ENCODE data around the gene GRIA3.

GRIA3 gene

DNA sequence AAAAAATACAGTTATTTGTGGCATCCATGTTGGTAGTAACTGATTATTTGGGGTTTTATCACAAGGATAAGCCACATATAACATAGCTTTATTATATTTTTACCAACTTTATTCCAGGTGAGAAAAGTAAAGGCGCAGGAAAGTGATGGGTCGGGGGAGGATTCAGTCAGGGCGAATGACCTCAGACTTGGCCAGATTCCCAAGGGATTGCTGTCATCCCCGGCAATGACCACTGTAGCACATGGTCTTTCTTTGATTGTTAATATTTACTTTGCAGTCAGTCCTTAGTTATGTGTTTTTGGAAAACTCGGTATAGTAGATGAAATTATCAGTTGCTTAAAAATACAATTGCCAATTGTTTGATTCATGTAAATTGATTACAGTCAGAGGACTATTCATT is 17.6 kb downstream of the GRIA3 start:
- H3K4me3 ChIP-seq (ENCODE audit: low read depth in 1 of 2, low read length in 2 of 2) = no peak overlapping the region
- no peaks in the 10 kb centered on the region for H3K27me3 ChIP-seq (ENCODE audit: control insufficient read depth in 1 of 2, insufficient read depth in 2 of 2, low read length in 2 of 2)
- H3K9me3 ChIP-seq (ENCODE audit: low read length) = no peaks in the 10 kb centered on the region
- H3K9ac ChIP-seq (ENCODE audit: low read length) = no peak overlapping the region
- H3K36me3 ChIP-seq (ENCODE audit: insufficient read depth, low read length) = no peaks in the 10 kb centered on the region
- H3K27ac ChIP-seq (ENCODE audit: low read depth, low read length) = no peak overlapping the region
- H3K4me1 ChIP-seq (ENCODE audit: insufficient read depth, low read length) = no peaks in the 10 kb centered on the region

DNA sequence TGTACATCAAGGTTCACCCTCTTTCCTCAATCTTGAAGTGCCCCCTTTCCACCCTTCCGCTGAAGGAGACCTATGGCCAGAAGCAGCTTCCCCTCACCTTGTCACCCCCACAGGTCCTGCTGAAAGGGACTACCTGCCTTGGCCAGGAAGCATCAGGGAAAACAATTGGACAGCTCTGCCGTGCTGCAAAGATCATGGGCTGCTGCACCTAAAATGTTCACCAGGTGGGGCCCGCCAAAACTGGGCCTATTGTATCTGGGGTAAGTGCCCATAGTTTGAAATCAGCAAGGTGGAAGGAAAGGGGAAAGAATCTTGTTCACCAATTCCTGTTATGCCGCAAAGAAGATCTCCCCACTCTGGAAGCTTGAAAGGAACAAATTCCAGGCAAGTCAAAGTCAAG is 18.4 kb downstream of the GRIA3 start:
- Histone ChIP-seq H3K36me3 (ENCODE audit: insufficient read depth, low read length) (no peaks in the 10 kb centered on the region), H3K27ac (ENCODE audit: low read depth, low read length) (no peak overlapping the region)

DNA sequence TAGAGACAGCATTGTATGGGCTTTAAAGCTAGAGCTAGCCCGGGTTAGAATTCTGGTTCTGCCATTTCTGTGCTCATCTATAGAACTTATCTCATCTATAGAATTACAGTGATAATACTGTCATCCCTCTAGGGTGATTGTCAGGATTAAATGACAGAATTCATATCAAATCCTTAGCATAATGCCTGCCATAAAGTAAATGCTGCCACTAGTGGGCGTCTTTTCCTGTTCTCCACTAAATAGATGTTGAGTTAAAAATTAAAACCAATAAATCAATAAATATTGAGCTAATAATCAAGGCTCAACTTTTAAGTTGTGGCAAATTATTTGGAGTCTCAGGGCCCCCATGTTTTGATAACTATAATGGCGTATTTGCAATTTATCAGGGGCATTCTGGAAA is 19.7 kb downstream of the GRIA3 start:
- Histone ChIP-seq H3K27me3 (ENCODE audit: control insufficient read depth in 1 of 2, insufficient read depth in 2 of 2, low read length in 2 of 2) (no peaks in the 10 kb centered on the region), H3K4me1 (ENCODE audit: insufficient read depth, low read length) (no peaks in the 10 kb centered on the region), H3K27ac (ENCODE audit: low read depth, low read length) (no peak overlapping the region), H3K9ac (ENCODE audit: low read length) (no peak overlapping the region), H3K9me3 (ENCODE audit: low read length) (no peaks in the 10 kb centered on the region), H3K36me3 (ENCODE audit: insufficient read depth, low read length) (no peaks in the 10 kb centered on the region), H3K4me3 (ENCODE audit: low read depth in 1 of 2, low read length in 2 of 2) (no peak overlapping the region)

More for the DNA sequence above, 18.4 kb downstream of the GRIA3 start:
- Histone ChIP-seq H3K27me3 (ENCODE audit: control insufficient read depth in 1 of 2, insufficient read depth in 2 of 2, low read length in 2 of 2) (no peaks in the 10 kb centered on the region), H3K4me3 (ENCODE audit: low read depth in 1 of 2, low read length in 2 of 2) (no peak overlapping the region), H3K9me3 (ENCODE audit: low read length) (no peaks in the 10 kb centered on the region), H3K4me1 (ENCODE audit: insufficient read depth, low read length) (no peaks in the 10 kb centered on the region), H3K9ac (ENCODE audit: low read length) (no peak overlapping the region)

DNA sequence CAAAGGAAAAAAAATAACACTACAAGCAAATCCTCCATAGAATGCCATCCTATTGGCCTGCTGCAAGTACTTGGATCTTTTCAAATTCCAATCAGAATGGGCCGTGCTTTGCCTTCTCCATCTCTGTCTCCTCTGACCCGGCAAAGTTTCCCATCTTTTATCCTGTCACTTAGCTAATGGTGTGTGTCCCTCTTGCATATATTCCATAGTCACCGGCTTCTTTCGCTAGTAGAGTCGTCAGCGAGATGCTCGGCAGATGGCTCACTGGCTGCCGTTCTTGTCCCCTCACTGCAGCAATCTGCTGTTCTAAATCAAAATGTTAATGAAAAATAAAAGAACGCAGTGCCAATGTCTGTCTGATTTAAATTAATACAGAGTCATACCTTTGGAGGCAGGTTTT is 22.1 kb downstream of the GRIA3 start:
- H3K9ac ChIP-seq (ENCODE audit: low read length) = no peak overlapping the region
- no peak overlapping the region for H3K4me3 ChIP-seq (ENCODE audit: low read depth in 1 of 2, low read length in 2 of 2)
- no peaks in the 10 kb centered on the region for H3K4me1 ChIP-seq (ENCODE audit: insufficient read depth, low read length)
- H3K9me3 ChIP-seq (ENCODE audit: low read length) = no peaks in the 10 kb centered on the region
- no peaks in the 10 kb centered on the region for H3K27me3 ChIP-seq (ENCODE audit: control insufficient read depth in 1 of 2, insufficient read depth in 2 of 2, low read length in 2 of 2)
- H3K27ac ChIP-seq (ENCODE audit: low read depth, low read length) = no peak overlapping the region
- H3K36me3 ChIP-seq (ENCODE audit: insufficient read depth, low read length) = no peaks in the 10 kb centered on the region

DNA sequence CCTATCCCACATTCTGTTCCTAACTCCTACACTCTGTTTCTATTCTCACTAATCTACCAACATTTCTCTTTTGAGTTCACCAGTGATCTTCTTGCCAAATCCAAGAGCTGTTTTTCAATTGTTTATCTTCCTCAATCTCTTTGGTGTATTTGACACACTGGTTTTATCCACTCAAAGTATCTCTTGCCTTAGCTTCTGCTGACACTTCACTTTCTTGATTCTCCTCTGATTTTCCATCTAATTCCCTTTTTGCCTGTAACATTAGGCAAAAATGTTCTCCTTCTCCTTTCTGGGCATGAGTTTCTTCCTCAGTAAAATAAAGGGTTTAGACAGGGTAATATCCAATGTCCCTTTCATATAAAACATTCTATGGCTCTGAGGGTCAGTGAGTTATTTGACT is 26.2 kb downstream of the GRIA3 start:
- Histone ChIP-seq H3K9me3 (ENCODE audit: low read length) (no peaks in the 10 kb centered on the region), H3K9ac (ENCODE audit: low read length) (no peak overlapping the region), H3K4me3 (ENCODE audit: low read depth in 1 of 2, low read length in 2 of 2) (no peak overlapping the region), H3K27me3 (ENCODE audit: control insufficient read depth in 1 of 2, insufficient read depth in 2 of 2, low read length in 2 of 2) (no peaks in the 10 kb centered on the region), H3K27ac (ENCODE audit: low read depth, low read length) (no peak overlapping the region), H3K4me1 (ENCODE audit: insufficient read depth, low read length) (no peaks in the 10 kb centered on the region), H3K36me3 (ENCODE audit: insufficient read depth, low read length) (no peaks in the 10 kb centered on the region)

DNA sequence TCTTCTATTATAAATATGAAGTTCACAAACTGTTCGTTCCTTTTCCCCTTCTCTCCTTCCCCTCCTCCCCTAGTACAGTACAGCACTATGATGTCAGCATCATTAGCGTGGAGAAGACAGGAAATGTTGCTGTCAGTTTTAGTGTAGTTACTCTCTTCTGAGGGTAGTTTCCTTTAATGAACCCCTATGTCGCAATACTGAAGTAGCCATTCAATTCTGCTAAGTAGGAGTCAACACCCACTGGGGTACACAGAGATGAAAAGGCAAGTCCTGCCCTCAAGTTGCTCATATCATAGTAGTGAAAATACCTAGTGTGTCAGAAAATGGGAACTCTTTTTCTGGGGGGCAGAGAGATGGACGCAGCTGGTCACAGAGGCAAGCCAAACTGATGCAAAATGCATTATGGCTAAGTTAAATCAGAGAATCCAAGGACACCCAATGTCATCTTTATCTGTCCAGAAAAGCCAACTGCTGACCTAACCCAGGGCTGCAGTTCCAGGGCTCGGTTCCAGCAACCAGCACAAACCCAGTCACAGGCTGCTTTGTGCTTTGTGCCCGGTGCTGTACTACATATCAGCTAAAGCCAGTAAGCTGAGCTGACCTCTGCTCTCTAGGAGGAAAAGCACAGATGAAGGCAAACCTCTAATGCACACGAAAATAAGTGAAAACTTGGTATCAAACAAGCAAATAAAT is 31.5 kb downstream of the GRIA3 start:
- H3K9ac ChIP-seq (ENCODE audit: low read length) = no peak overlapping the region
- no peaks in the 10 kb centered on the region for H3K4me1 ChIP-seq (ENCODE audit: insufficient read depth, low read length)
- H3K36me3 ChIP-seq (ENCODE audit: insufficient read depth, low read length) = no peaks in the 10 kb centered on the region
- no peak overlapping the region for H3K4me3 ChIP-seq (ENCODE audit: low read depth in 1 of 2, low read length in 2 of 2)
- H3K27ac ChIP-seq (ENCODE audit: low read depth, low read length) = no peak overlapping the region
- H3K27me3 ChIP-seq (ENCODE audit: control insufficient read depth in 1 of 2, insufficient read depth in 2 of 2, low read length in 2 of 2) = no peaks in the 10 kb centered on the region
- H3K9me3 ChIP-seq (ENCODE audit: low read length) = no peaks in the 10 kb centered on the region

DNA sequence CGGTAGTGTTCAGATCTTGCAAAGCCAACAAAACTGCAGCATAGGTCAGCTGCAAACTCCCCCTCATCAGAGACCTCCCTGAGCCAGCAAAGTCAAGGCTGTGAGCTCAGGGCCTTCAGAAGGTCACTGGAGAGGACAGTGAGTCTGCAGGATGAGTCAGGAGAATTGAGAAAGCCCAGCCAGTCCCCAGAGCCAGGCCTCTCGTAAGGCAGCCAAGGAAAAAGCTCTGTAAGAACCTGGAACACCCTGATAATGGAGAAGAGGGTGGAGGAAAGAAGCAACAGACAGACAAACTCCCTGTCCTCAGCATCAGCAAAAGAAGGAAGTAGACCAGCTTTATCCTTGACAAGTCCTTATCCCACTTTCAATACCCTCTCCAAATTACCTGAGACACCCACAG is 33.0 kb downstream of the GRIA3 start:
- Histone ChIP-seq H3K27me3 (ENCODE audit: control insufficient read depth in 1 of 2, insufficient read depth in 2 of 2, low read length in 2 of 2) (no peaks in the 10 kb centered on the region), H3K9ac (ENCODE audit: low read length) (no peak overlapping the region), H3K27ac (ENCODE audit: low read depth, low read length) (no peak overlapping the region), H3K36me3 (ENCODE audit: insufficient read depth, low read length) (no peaks in the 10 kb centered on the region), H3K9me3 (ENCODE audit: low read length) (no peaks in the 10 kb centered on the region), H3K4me1 (ENCODE audit: insufficient read depth, low read length) (no peaks in the 10 kb centered on the region), H3K4me3 (ENCODE audit: low read depth in 1 of 2, low read length in 2 of 2) (no peak overlapping the region)

DNA sequence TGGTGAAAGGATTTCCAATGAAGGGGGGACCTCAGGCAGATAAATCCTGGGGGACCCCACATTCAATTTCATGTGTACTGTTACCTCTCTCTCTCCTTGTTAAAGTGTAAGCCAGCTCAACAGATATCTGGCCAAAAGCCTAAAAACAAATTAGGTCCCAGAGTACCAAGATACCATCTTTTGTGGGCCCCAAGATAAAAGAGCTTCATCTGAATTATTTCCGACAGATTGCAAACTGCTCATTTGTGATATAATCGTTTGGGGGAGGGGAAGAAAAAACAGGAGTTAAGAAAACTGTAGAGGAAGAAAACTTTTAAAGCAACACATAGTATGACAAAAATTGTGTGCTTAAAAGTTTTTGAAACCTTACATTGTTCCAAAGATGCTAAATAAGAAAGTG is 33.6 kb downstream of the GRIA3 start:
- no peaks in the 10 kb centered on the region for H3K4me1 ChIP-seq (ENCODE audit: insufficient read depth, low read length)
- H3K9me3 ChIP-seq (ENCODE audit: low read length) = no peaks in the 10 kb centered on the region
- H3K27me3 ChIP-seq (ENCODE audit: control insufficient read depth in 1 of 2, insufficient read depth in 2 of 2, low read length in 2 of 2) = no peaks in the 10 kb centered on the region
- no peaks in the 10 kb centered on the region for H3K36me3 ChIP-seq (ENCODE audit: insufficient read depth, low read length)
- H3K9ac ChIP-seq (ENCODE audit: low read length) = no peak overlapping the region
- H3K4me3 ChIP-seq (ENCODE audit: low read depth in 1 of 2, low read length in 2 of 2) = no peak overlapping the region
- H3K27ac ChIP-seq (ENCODE audit: low read depth, low read length) = no peak overlapping the region

DNA sequence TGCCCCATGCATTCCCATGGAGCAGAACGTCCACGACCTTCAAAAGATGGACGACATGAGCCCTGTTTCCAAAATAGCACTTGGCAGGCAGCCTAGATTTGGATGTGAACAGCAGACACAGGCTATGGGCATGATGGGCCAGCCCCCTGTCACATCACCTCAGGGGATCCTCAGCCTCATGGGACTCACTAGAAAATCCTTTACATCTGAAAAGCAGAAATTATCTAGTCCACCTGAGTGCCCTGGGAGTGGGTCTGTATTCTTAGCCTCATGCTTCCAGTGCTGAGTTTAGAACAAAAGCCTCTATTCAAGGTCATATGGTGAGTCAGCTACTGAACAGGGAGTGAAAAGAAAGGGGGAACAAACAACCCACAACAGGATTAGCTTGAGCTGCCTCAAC is 35.8 kb downstream of the GRIA3 start:
- Histone ChIP-seq H3K27ac (ENCODE audit: low read depth, low read length) (no peak overlapping the region), H3K4me1 (ENCODE audit: insufficient read depth, low read length) (no peaks in the 10 kb centered on the region), H3K4me3 (ENCODE audit: low read depth in 1 of 2, low read length in 2 of 2) (no peak overlapping the region), H3K36me3 (ENCODE audit: insufficient read depth, low read length) (no peaks in the 10 kb centered on the region), H3K27me3 (ENCODE audit: control insufficient read depth in 1 of 2, insufficient read depth in 2 of 2, low read length in 2 of 2) (no peaks in the 10 kb centered on the region), H3K9ac (ENCODE audit: low read length) (no peak overlapping the region), H3K9me3 (ENCODE audit: low read length) (no peaks in the 10 kb centered on the region)

DNA sequence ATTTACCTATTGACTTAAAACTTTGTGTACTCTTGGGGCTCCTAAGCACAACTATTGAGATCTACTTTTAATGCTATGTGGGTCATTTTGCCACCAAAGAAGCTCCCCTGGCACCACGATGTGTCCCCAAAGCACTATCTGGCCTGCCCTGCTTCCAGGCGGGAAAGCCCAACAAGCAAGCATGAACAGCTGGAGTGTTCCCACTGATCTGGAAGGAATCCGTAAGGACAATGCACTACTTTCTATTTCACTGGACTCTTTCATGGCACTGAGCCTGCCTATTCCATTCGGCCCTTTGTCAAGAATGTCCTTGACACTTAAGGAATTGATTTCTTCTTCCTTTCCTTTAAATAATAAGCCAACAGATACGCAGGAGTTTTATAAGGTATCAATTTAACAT is 38.8 kb downstream of the GRIA3 start:
- Histone ChIP-seq H3K4me1 (ENCODE audit: insufficient read depth, low read length) (no peaks in the 10 kb centered on the region), H3K9me3 (ENCODE audit: low read length) (no peaks in the 10 kb centered on the region), H3K4me3 (ENCODE audit: low read depth in 1 of 2, low read length in 2 of 2) (no peak overlapping the region), H3K27ac (ENCODE audit: low read depth, low read length) (no peak overlapping the region), H3K27me3 (ENCODE audit: control insufficient read depth in 1 of 2, insufficient read depth in 2 of 2, low read length in 2 of 2) (no peaks in the 10 kb centered on the region), H3K9ac (ENCODE audit: low read length) (no peak overlapping the region), H3K36me3 (ENCODE audit: insufficient read depth, low read length) (no peaks in the 10 kb centered on the region)

DNA sequence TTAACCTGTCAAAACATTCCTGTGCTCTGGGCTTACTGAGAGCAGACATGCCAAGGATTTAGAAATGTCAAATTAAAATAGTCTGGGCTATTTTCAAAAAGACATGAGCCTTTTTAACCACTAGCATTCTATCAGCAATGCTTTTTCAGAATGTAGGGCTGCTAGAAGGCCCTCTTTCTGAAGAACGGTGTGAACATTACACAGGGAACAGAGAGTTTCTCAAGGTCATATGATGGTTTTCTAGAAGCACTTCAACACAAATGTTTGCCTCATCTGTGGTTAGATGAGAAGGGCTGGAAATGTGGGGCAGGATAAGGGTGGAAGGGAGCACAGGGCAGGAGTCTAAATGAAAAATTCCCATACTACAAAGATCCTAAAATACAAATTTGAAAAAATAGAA is 39.3 kb downstream of the GRIA3 start:
- Histone ChIP-seq H3K9ac (ENCODE audit: low read length) (no peak overlapping the region), H3K27me3 (ENCODE audit: control insufficient read depth in 1 of 2, insufficient read depth in 2 of 2, low read length in 2 of 2) (no peaks in the 10 kb centered on the region), H3K4me1 (ENCODE audit: insufficient read depth, low read length) (no peaks in the 10 kb centered on the region), H3K36me3 (ENCODE audit: insufficient read depth, low read length) (no peaks in the 10 kb centered on the region), H3K9me3 (ENCODE audit: low read length) (no peaks in the 10 kb centered on the region), H3K4me3 (ENCODE audit: low read depth in 1 of 2, low read length in 2 of 2) (no peak overlapping the region), H3K27ac (ENCODE audit: low read depth, low read length) (no peak overlapping the region)

DNA sequence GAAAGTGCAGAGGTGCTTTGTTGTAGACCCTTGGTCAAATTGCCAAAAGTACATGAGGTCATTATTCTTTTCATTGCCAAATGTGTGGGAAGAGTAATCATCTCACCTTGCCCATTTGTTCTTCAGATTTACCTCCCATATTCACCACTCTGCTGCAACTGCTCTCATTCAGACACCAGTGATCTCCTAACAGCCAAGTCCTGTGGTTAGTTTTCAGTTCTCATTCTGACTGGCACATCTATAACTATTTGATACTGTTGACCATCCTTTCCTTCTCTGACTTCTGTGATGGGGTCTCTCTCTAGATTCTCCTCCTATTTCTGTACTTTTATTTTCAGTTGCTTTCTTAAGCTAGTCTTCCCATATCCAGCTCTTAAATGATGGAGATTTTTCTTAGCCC is 39.8 kb downstream of the GRIA3 start:
- Histone ChIP-seq H3K4me1 (ENCODE audit: insufficient read depth, low read length) (no peaks in the 10 kb centered on the region), H3K36me3 (ENCODE audit: insufficient read depth, low read length) (no peaks in the 10 kb centered on the region), H3K27ac (ENCODE audit: low read depth, low read length) (no peak overlapping the region), H3K9ac (ENCODE audit: low read length) (no peak overlapping the region), H3K27me3 (ENCODE audit: control insufficient read depth in 1 of 2, insufficient read depth in 2 of 2, low read length in 2 of 2) (no peaks in the 10 kb centered on the region), H3K4me3 (ENCODE audit: low read depth in 1 of 2, low read length in 2 of 2) (no peak overlapping the region), H3K9me3 (ENCODE audit: low read length) (no peaks in the 10 kb centered on the region)
